ENCODE data around the gene AGR2. TPM values are rescaled to one million over a fixed set of nuclear protein-coding genes. Genes with fewer than 3 reads are reported as not detected.

The AGR2 gene
- total RNA-seq, 1 donor from 2014 or later, result 25.8 TPM

- no peaks in the 10 kb centered on the region for H3K9me3 Mint-ChIP-seq (ENCODE audit: low read depth)
- no peak overlapping the region for H3K4me3 Mint-ChIP-seq (ENCODE audit: low read depth)
- no peak for DNase-seq (ENCODE audit: low spot score, unreplicated experiment)
- no peaks in the 10 kb centered on the region for H3K27me3 Mint-ChIP-seq
- H3K36me3 Mint-ChIP-seq (ENCODE audit: insufficient read depth), result no peaks in the 10 kb centered on the region
- peak overlapping the region; percentile 3 for H3K27ac Mint-ChIP-seq
- TF ChIP-seq, protein P1, sequence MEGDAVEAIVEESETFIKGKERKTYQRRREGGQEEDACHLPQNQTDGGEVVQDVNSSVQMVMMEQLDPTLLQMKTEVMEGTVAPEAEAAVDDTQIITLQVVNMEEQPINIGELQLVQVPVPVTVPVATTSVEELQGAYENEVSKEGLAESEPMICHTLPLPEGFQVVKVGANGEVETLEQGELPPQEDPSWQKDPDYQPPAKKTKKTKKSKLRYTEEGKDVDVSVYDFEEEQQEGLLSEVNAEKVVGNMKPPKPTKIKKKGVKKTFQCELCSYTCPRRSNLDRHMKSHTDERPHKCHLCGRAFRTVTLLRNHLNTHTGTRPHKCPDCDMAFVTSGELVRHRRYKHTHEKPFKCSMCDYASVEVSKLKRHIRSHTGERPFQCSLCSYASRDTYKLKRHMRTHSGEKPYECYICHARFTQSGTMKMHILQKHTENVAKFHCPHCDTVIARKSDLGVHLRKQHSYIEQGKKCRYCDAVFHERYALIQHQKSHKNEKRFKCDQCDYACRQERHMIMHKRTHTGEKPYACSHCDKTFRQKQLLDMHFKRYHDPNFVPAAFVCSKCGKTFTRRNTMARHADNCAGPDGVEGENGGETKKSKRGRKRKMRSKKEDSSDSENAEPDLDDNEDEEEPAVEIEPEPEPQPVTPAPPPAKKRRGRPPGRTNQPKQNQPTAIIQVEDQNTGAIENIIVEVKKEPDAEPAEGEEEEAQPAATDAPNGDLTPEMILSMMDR (IDR thresholded peaks at IDR 0.05; ENCODE audit: unreplicated experiment), result peak; percentile 56
- H3K4me1 Mint-ChIP-seq (ENCODE audit: low read depth), result peaks cover 24% of the 10 kb centered on the region
Observed at GRCh38 chr7:16801111-16801542, 3.7 kb downstream of the AGR2 start.

DNA sequence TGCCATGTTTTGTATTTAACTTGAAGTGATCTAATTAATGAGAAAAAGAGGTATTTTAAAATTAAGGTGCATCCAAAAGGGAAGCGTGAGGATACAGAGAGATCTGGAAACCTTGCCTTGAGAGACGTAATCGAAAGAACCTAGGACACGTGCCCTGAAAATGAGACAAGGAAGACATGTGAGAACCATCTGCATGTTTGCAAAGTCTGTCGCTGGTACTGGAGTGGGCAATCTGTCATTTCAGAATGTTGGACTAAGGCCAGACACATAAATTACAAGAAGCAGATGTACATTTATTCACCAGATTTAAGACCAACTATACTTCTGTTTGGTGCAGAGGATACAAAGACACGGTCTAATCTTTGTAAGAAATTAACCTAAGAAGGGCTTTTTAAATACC lies 9.2 kb downstream of the AGR2 start:
- H3K27ac Mint-ChIP-seq, result no peak overlapping the region
- H3K4me1 Mint-ChIP-seq (ENCODE audit: low read depth), result peaks cover 2% of the 10 kb centered on the region
- TF ChIP-seq, protein P1 (IDR thresholded peaks at IDR 0.05; ENCODE audit: unreplicated experiment), result no peak
- no peaks in the 10 kb centered on the region for H3K27me3 Mint-ChIP-seq
- no peak for DNase-seq (ENCODE audit: low spot score, unreplicated experiment)
- H3K36me3 Mint-ChIP-seq (ENCODE audit: insufficient read depth), result peaks cover 2% of the 10 kb centered on the region
- H3K9me3 Mint-ChIP-seq (ENCODE audit: low read depth), result no peaks in the 10 kb centered on the region
- H3K4me3 Mint-ChIP-seq (ENCODE audit: low read depth), result no peak overlapping the region

GRCh38 chr7:16794986-16795385 lies 9.8 kb downstream of the AGR2 start:
- Mint-ChIP-seq H3K9me3 (ENCODE audit: low read depth) (no peaks in the 10 kb centered on the region), H3K36me3 (ENCODE audit: insufficient read depth) (peaks cover 2% of the 10 kb centered on the region), H3K27ac (no peak overlapping the region), H3K4me1 (ENCODE audit: low read depth) (peaks cover 2% of the 10 kb centered on the region), H3K27me3 (no peaks in the 10 kb centered on the region), H3K4me3 (ENCODE audit: low read depth) (no peak overlapping the region)
- TF ChIP-seq, protein P1 (IDR thresholded peaks at IDR 0.05; ENCODE audit: unreplicated experiment), result no peak
- no peak for DNase-seq (ENCODE audit: low spot score, unreplicated experiment)

DNA sequence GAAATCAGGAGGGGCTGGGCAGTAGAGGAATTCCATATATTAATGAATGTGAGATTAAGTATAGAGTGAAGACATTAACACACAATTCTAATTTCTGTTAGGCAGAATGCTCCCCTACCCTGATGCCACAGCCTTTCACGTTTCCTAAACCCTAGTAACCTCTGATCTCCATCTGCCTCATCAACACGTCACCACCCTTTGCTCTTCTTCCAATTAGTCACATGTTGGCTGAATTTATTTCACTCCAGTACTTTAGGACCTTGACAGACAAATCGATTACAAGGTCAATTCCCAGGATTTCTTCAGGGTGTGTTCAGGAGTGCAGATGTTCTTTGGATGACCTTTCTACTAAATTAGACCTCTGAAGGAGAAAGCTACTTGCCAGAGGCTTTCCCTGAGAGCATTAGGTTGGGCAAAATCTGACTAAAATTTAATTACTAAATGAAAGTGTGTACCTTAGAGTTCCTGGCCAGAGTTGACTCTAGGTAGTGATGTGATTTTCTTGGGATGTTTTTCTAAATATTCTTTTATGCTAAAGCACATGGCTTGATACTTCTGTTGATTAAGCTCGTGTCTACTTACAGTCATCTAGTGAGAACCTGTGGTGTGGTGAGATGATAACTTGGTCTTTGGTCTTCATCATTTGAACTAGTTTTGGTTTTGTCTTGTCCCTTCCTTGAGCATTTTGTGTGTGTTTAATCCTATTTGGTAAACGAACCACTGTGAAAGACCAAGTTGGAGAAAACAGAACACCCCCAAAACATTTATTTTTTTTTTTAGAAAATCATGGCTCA lies 12.7 kb downstream of the AGR2 start:
- peak overlapping the region; percentile 15 for H3K27ac Mint-ChIP-seq
- peaks cover 10% of the 10 kb centered on the region for H3K36me3 Mint-ChIP-seq (ENCODE audit: insufficient read depth)
- no peak for DNase-seq (ENCODE audit: low spot score, unreplicated experiment)
- TF ChIP-seq, protein P1 (IDR thresholded peaks at IDR 0.05; ENCODE audit: unreplicated experiment), result no peak
- no peaks in the 10 kb centered on the region for H3K27me3 Mint-ChIP-seq
- H3K9me3 Mint-ChIP-seq (ENCODE audit: low read depth), result no peaks in the 10 kb centered on the region
- peaks cover 2% of the 10 kb centered on the region for H3K4me1 Mint-ChIP-seq (ENCODE audit: low read depth)
- no peak overlapping the region for H3K4me3 Mint-ChIP-seq (ENCODE audit: low read depth)

DNA sequence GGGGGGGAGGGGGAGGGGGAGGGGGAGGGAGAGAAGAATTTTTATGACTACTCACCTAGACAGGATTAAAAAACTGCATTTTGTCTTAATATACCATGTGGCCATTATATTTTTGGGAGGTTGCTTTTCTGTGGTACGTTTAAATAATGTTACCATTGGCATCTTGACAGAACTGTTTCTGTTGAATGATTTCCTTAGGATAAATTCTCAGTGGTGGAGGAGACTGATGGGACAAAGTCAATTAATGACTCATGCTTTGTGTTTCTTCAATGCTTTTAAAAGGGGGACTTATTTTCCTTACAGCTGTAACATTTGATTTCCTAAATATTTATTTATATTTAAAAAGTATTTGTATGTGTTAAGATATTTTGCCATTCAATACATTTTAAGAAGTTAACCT lies 13.7 kb downstream of the AGR2 start:
- Mint-ChIP-seq H3K4me1 (ENCODE audit: low read depth) (peaks cover 3% of the 10 kb centered on the region), H3K27me3 (no peaks in the 10 kb centered on the region), H3K27ac (no peak overlapping the region), H3K9me3 (ENCODE audit: low read depth) (no peaks in the 10 kb centered on the region), H3K4me3 (ENCODE audit: low read depth) (no peak overlapping the region), H3K36me3 (ENCODE audit: insufficient read depth) (peaks cover 11% of the 10 kb centered on the region)
- no peak for DNase-seq (ENCODE audit: low spot score, unreplicated experiment)
- TF ChIP-seq, protein P1 (IDR thresholded peaks at IDR 0.05; ENCODE audit: unreplicated experiment), result no peak

Data from progenitor cell of endocrine pancreas (in vitro differentiated cells).